Measurements from ENCODE around the gene PACRG.

DNA sequence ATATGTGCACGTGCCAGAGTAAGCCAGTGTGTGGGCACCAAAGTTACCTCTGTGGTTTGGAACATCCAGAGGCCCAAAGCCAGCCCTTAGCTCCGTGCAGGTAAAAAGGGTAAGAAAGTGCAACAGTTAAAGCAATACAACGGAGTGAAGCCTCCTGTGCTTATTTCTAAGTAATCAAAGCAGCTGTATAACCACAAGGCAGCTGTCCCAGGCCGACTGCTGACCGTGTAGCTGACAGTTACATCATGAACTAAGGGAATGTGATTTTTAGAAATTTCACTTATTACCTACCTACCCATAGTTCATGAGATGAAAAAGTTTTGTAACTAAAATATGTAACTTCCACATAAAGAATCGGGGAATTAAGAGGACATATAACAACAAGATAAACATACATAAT lies 565.5 kb downstream of the PACRG start:
- no peak for TF ChIP-seq EP300 (IDR thresholded peaks at IDR 0.05; ENCODE audit: low read depth in 2 of 2, low read length in 2 of 2)
- TF ChIP-seq EP300 (CRISPR knock-in tag; IDR thresholded peaks at IDR 0.05; ENCODE audit: borderline replicate concordance), result no peak
- TF ChIP-seq, protein P1, sequence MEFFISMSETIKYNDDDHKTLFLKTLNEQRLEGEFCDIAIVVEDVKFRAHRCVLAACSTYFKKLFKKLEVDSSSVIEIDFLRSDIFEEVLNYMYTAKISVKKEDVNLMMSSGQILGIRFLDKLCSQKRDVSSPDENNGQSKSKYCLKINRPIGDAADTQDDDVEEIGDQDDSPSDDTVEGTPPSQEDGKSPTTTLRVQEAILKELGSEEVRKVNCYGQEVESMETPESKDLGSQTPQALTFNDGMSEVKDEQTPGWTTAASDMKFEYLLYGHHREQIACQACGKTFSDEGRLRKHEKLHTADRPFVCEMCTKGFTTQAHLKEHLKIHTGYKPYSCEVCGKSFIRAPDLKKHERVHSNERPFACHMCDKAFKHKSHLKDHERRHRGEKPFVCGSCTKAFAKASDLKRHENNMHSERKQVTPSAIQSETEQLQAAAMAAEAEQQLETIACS (CRISPR knock-in tag; IDR thresholded peaks at IDR 0.05), result no peak
- TF ChIP-seq, protein P2, sequence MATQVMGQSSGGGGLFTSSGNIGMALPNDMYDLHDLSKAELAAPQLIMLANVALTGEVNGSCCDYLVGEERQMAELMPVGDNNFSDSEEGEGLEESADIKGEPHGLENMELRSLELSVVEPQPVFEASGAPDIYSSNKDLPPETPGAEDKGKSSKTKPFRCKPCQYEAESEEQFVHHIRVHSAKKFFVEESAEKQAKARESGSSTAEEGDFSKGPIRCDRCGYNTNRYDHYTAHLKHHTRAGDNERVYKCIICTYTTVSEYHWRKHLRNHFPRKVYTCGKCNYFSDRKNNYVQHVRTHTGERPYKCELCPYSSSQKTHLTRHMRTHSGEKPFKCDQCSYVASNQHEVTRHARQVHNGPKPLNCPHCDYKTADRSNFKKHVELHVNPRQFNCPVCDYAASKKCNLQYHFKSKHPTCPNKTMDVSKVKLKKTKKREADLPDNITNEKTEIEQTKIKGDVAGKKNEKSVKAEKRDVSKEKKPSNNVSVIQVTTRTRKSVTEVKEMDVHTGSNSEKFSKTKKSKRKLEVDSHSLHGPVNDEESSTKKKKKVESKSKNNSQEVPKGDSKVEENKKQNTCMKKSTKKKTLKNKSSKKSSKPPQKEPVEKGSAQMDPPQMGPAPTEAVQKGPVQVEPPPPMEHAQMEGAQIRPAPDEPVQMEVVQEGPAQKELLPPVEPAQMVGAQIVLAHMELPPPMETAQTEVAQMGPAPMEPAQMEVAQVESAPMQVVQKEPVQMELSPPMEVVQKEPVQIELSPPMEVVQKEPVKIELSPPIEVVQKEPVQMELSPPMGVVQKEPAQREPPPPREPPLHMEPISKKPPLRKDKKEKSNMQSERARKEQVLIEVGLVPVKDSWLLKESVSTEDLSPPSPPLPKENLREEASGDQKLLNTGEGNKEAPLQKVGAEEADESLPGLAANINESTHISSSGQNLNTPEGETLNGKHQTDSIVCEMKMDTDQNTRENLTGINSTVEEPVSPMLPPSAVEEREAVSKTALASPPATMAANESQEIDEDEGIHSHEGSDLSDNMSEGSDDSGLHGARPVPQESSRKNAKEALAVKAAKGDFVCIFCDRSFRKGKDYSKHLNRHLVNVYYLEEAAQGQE (IDR thresholded peaks at IDR 0.05; ENCODE audit: borderline replicate concordance in 1 of 2, low read depth in 1 of 2, low read length in 2 of 2), result no peak
- no peak for TF ChIP-seq SP2 (CRISPR knock-in tag; IDR thresholded peaks at IDR 0.05)
